B cell (primary cell): ENCODE measurements around the gene ZNF597. TPM values are rescaled to one million over a fixed set of nuclear protein-coding genes. Genes with fewer than 3 reads are reported as not detected.

ENCODE experiments used
- ATAC-seq: fragments of 200-7000 bp; cut with Tn5 transposase; one replicate; pipeline ENCODE4 v1.10.0; 2021; ENCODE audit warnings: low read depth, mild to moderate bottlenecking, moderate number of reproducible peaks, moderate library complexity
- CTCF ChIA-PET: fragments of 350-600 bp; sonication (Branson Sonifier 250); formaldehyde crosslinking; loops from one replicate; lab custom pipeline; 2021; ENCODE audit warnings: antibody characterized with exemption, inconsistent platforms; lab: Charles Lee
- POLR2A ChIA-PET: fragments of 350-600 bp; sonication (Branson Sonifier 250); formaldehyde crosslinking; loops from one replicate; lab custom pipeline; 2021; ENCODE audit warnings: antibody characterized with exemption; lab: Charles Lee
- DNase-seq: peaks from one replicate; pipeline ENCODE4 v3.0.0; 2013
- H2AFZ ChIP-seq: 2 replicates; pipeline ENCODE4 v1.6.1; 2012; ENCODE audit warnings: mild to moderate bottlenecking, low read depth, low read length; ENCODE audit not compliant: insufficient read depth, poor library complexity, severe bottlenecking
- H3K27ac ChIP-seq, 2 donors: 1 replicate in 1 of 2; 2 replicates in 1 of 2; pipeline ENCODE4 v1.5.1; 2012 to 2013; ENCODE audit warnings: low read length in 2 of 2, mild to moderate bottlenecking in 2 of 2, moderate library complexity in 1 of 2
- H3K27me3 ChIP-seq, 4 experiments: fragments of 200-600 bp in 1 of 4; sonication (generic) in 1 of 4; replicated peaks in 1 of 4; 1 replicate in 2 of 4; 2 replicates in 2 of 4; pipeline versions ENCODE4 v1.6.1 to v1.7.0; 2013 to 2016; ENCODE audit warnings: low read length in 3 of 4, mild to moderate bottlenecking in 2 of 4, mixed read lengths in 1 of 4, moderate library complexity in 1 of 4; ENCODE audit not compliant: insufficient read depth in 4 of 4, control insufficient read depth in 3 of 4; ENCODE audit errors: control extremely low read depth in 1 of 4
- H3K36me3 ChIP-seq, 2 experiments: replicated peaks in 1 of 2; 1 replicate in 1 of 2; 2 replicates in 1 of 2; pipeline versions ENCODE4 v1.6.1 to v1.7.1; 2013; ENCODE audit warnings: low read length in 1 of 2; ENCODE audit not compliant: insufficient read depth in 2 of 2, control insufficient read depth in 1 of 2; ENCODE audit errors: control extremely low read depth in 1 of 2, extremely low read depth in 1 of 2
- H3K4me1 ChIP-seq, 2 donors: fragments of 200-600 bp in 1 of 2; sonication (generic) in 1 of 2; 1 replicate in 1 of 2; 2 replicates in 1 of 2; pipeline versions ENCODE4 v1.5.1 to v1.6.1; 2013 to 2017; ENCODE audit warnings: low read length in 2 of 2; ENCODE audit not compliant: control insufficient read depth in 2 of 2, insufficient read depth in 2 of 2
- H3K4me2 ChIP-seq: replicated peaks from 2 replicates; pipeline ENCODE3; 2012; ENCODE audit warnings: mild to moderate bottlenecking, low read depth, low read length; ENCODE audit not compliant: poor library complexity, severe bottlenecking
- H3K4me3 ChIP-seq, 5 experiments: fragments of 200-600 bp in 1 of 5; sonication (generic) in 1 of 5; 1 replicate in 3 of 5; 2 replicates in 2 of 5; pipeline versions ENCODE4 v1.5.1 to v1.7.0; 2011 to 2016; ENCODE audit warnings: low read length in 4 of 5, mild to moderate bottlenecking in 4 of 5, low read depth in 2 of 5, control low read depth in 1 of 5, moderate library complexity in 1 of 5; ENCODE audit not compliant: insufficient read depth in 1 of 5; ENCODE audit errors: control extremely low read depth in 1 of 5, extremely low read depth in 1 of 5
- H3K79me2 ChIP-seq: fragments of 200-600 bp; sonication (generic); one replicate; pipeline ENCODE4 v1.6.0; 2016; ENCODE audit warnings: low read length; ENCODE audit not compliant: control insufficient read depth, insufficient read depth
- H3K9ac ChIP-seq: fragments of 200-600 bp; sonication (generic); 2 replicates; pipeline ENCODE4 v1.6.1; 2017; ENCODE audit warnings: mild to moderate bottlenecking, low read length, moderate library complexity
- H3K9me3 ChIP-seq, 3 donors: one replicate each; pipeline versions ENCODE4 v1.6.1 to v1.7.1; 2013; ENCODE audit warnings: low read length in 2 of 3; ENCODE audit not compliant: control insufficient read depth in 2 of 3, insufficient read depth in 1 of 3; ENCODE audit errors: control extremely low read depth in 1 of 3
- H4K20me1 ChIP-seq: 2 replicates; pipeline ENCODE4 v1.6.0; 2012; ENCODE audit warnings: mild to moderate bottlenecking, low read length; ENCODE audit not compliant: insufficient read depth, control insufficient read depth, poor library complexity, severe bottlenecking
- H3K27ac Mint-ChIP-seq: one replicate; pipeline ENCODE4 v1.8.0; 2021; ENCODE audit warnings: mixed read lengths
- H3K27me3 Mint-ChIP-seq: one replicate; pipeline ENCODE4 v1.8.0; 2021; ENCODE audit warnings: mixed read lengths
- H3K4me1 Mint-ChIP-seq: one replicate; pipeline ENCODE4 v1.8.0; 2021; ENCODE audit warnings: mixed read lengths
- H3K4me3 Mint-ChIP-seq: one replicate; pipeline ENCODE4 v1.8.0; 2021; ENCODE audit warnings: mixed read lengths
- H3K9me3 Mint-ChIP-seq: one replicate; pipeline ENCODE4 v1.8.0; 2022; ENCODE audit warnings: mixed read lengths; ENCODE audit not compliant: insufficient read depth
- EZH2 ChIP-seq: IDR thresholded peaks from 2 replicates; pipeline ENCODE4 v1.6.1; 2012; ENCODE audit warnings: borderline replicate concordance, low read depth, mild to moderate bottlenecking, moderate library complexity, low read length; ENCODE audit not compliant: insufficient read depth, poor library complexity, severe bottlenecking
- WGBS: methylation state at CpG from one replicate; pipeline ENCODE4 v1.1.5; 2013; ENCODE audit warnings: missing lambda C conversion rate; ENCODE audit not compliant: insufficient coverage; 5-methylcytosine and 5-hydroxymethylcytosine counted together
- intact Hi-C: fragments of 100-400 bp; cut with micrococcal nuclease; formaldehyde crosslinking; loops from one replicate; pipeline ENCODE4 v1.10.0; 2022
- polyA plus RNA-seq: library from polyadenylated mRNA; depleted of rRNA; stranded (reverse); fragments of >200 nt; gene quantifications from 2 replicates; pipeline ENCODE4 v1.2.3, GENCODE V29; 2012
- total RNA-seq, 2 donors: library from RNA; stranded (reverse); fragments of 120-200 nt in 1 of 2; gene quantifications; 1 replicate in 1 of 2; 2 replicates in 1 of 2; pipeline versions ENCODE4 v1.2.3 to v1.2.4, GENCODE V29; 2013 to 2022
- TF ChIP-seq, protein P1 (sequence below): fragments of 200-600 bp; IDR thresholded peaks from one replicate; pipeline ENCODE4 v1.8.0; 2022; ENCODE audit warnings: antibody characterized with exemption, mild to moderate bottlenecking

The ZNF597 gene
- total and polyA plus RNA-seq, 2 donors (not counting 1 experiment from before 2014, with no cell fraction given) = 1.3 to 5.0 TPM

DNA sequence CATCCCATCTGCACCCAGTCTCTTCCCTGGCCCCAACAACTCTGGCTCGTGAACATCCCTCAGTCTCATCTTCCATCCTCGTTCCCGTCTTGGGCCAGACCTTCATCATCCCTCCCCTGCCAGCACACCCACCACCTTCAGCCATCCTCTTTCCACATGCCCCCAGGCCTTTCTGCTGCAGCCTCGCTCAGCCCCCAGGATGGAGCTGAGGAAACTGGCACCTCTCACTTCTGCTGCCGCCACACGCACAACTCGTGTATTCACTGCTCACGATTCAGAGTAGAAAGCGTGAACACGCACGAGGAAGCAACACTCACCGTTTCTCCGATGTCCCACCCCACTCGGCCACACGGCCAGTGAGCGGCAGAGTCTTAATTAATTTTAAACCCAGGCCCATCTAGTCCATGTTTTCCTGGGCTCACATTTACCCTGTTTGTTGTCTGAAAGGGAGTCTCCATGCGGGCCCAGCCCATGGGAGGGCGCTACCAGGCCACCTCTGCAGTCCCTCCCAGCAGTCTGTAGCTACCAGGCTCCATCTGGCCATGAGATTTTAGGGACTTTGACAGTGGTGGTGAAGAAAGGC lies 39.4 kb upstream of the ZNF597 start:
- 98% methylated on average over 18 of the region's 18 CpGs for WGBS
- peaks cover 11% of the 10 kb centered on the region for H3K79me2 ChIP-seq
- H3K36me3 ChIP-seq = peaks cover 0 to 71% of the 10 kb centered on the region in 2 experiments
- H3K4me3 ChIP-seq = no peak overlapping the region
- H3K9me3 ChIP-seq = no peaks in the 10 kb centered on the region
- Mint-ChIP-seq H3K4me3 (no peak overlapping the region), H3K4me1 (no peaks in the 10 kb centered on the region), H3K9me3 (no peaks in the 10 kb centered on the region), H3K27ac (no peak overlapping the region), H3K27me3 (no peaks in the 10 kb centered on the region)
- ATAC-seq (no peak), DNase-seq (no peak)
- ChIA-PET POLR2A (no interaction called here), CTCF (no interaction called here)
- H3K27ac ChIP-seq = no peak overlapping the region
- H2AFZ ChIP-seq = no peak overlapping the region
- no peaks in the 10 kb centered on the region for H3K27me3 ChIP-seq
- H3K4me2 ChIP-seq = no peak overlapping the region
- intact Hi-C loops = no loop called here
- peaks cover 14% of the 10 kb centered on the region for H4K20me1 ChIP-seq
- TF ChIP-seq, protein P1, sequence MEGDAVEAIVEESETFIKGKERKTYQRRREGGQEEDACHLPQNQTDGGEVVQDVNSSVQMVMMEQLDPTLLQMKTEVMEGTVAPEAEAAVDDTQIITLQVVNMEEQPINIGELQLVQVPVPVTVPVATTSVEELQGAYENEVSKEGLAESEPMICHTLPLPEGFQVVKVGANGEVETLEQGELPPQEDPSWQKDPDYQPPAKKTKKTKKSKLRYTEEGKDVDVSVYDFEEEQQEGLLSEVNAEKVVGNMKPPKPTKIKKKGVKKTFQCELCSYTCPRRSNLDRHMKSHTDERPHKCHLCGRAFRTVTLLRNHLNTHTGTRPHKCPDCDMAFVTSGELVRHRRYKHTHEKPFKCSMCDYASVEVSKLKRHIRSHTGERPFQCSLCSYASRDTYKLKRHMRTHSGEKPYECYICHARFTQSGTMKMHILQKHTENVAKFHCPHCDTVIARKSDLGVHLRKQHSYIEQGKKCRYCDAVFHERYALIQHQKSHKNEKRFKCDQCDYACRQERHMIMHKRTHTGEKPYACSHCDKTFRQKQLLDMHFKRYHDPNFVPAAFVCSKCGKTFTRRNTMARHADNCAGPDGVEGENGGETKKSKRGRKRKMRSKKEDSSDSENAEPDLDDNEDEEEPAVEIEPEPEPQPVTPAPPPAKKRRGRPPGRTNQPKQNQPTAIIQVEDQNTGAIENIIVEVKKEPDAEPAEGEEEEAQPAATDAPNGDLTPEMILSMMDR = no peak
- no peak for TF ChIP-seq EZH2
- no peak overlapping the region for H3K9ac ChIP-seq
- H3K4me1 ChIP-seq = no peaks in the 10 kb centered on the region

DNA sequence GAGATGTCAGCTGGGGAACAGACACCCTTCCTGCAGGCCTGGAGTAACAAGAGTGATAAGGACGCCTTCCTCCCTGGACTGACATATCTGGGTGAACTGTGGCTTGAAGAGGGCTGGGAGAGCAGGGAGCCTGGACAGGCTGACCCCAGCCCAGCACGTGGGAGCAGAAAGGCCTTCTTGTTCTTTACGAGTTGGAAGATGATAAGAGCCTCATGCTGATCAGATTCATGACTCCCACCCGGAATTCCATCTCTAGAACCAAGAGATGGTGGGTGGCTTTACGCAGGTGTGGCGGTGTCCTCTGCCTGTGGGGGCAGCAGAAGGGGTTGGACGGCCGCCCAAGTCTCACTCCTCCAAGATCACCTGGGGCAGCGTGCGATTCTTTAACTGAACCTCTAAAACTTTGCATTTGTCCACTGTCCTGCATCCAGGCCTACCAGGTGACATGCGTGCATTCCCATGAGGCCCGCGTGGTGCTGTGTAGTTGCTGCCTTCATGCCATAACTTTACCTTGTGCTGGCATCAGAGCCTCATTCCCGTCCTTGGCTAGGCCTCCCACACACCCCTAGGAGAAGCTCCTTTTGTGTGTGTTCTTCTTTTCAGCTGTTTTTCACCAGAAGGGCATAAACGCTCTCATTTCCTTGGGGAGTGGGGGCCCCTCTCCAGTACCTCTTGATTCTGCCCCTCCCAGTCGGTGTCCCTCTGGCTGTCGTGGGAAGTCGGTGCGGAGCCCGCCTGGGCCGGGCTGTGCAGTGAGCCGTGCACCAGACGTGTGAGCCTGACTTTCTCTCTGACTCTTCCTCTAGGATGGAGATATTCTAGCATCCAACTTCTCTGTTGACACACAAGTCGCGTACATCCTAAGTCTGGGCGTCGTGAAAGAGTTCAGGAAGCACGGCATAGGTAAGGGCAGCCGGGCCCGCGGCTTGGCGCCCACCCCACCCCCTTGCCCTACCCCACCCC lies 38.7 kb upstream of the ZNF597 start:
- ATAC-seq (no peak), DNase-seq (no peak)
- H2AFZ ChIP-seq = no peak overlapping the region
- no peaks in the 10 kb centered on the region for H3K9me3 ChIP-seq
- H4K20me1 ChIP-seq = peaks cover 14% of the 10 kb centered on the region
- Mint-ChIP-seq H3K9me3 (no peaks in the 10 kb centered on the region), H3K4me1 (no peaks in the 10 kb centered on the region), H3K27ac (no peak overlapping the region), H3K27me3 (no peaks in the 10 kb centered on the region), H3K4me3 (no peak overlapping the region)
- POLR2A ChIA-PET = no interaction called here
- WGBS = over 99% methylated on average over 19 of the region's 32 CpGs
- CTCF ChIA-PET = no interaction called here
- TF ChIP-seq, protein P1 = no peak
- TF ChIP-seq EZH2 = no peak
- H3K4me2 ChIP-seq = no peak overlapping the region
- peaks cover 13% of the 10 kb centered on the region for H3K79me2 ChIP-seq
- intact Hi-C loops = no loop called here
- no peak overlapping the region for H3K9ac ChIP-seq
- H3K4me3 ChIP-seq = no peak overlapping the region
- peaks cover 0 to 71% of the 10 kb centered on the region in 2 experiments for H3K36me3 ChIP-seq
- H3K27me3 ChIP-seq = no peaks in the 10 kb centered on the region
- no peaks in the 10 kb centered on the region for H3K4me1 ChIP-seq
- no peak overlapping the region for H3K27ac ChIP-seq
